A549 (cell line): ENCODE data around the gene RPP21. TPM values are rescaled to one million over a fixed set of nuclear protein-coding genes. Genes with fewer than 3 reads are reported as not detected.

ENCODE experiments used
- ATAC-seq, 2 experiments: fragments of 200-7000 bp in 1 of 2; fragments of >200 bp in 1 of 2; cut with Nextera tagmentation in 1 of 2; cut with Tn5 transposase in 1 of 2; 3 replicates each; pipeline versions ENCODE4 v1.8.0 to v1.9.1; 2018 to 2020; ENCODE audit warnings: mild to moderate bottlenecking in 1 of 2, moderate library complexity in 1 of 2
- CTCF ChIA-PET: fragments of 300-600 bp; sonication (Branson Sonifier 250); formaldehyde crosslinking; extraction: SDS; loops from one replicate; lab custom pipeline; 2021; ENCODE audit warnings: antibody characterized with exemption, inconsistent platforms; lab: Yijun Ruan, JAX
- POLR2A ChIA-PET: fragments of 350-600 bp; formaldehyde crosslinking; extraction: SDS; loops from one replicate; lab custom pipeline; 2021; ENCODE audit warnings: antibody characterized with exemption, inconsistent platforms; lab: Yijun Ruan, JAX
- DNase-seq, 2 experiments: peaks; one replicate each; pipeline versions ENCODE4 v3.0.0 to v3.0.0-alpha.2; 2011 to 2016; ENCODE audit warnings: low read depth in 1 of 2, low spot score in 1 of 2
- FAIRE-seq: peaks from 2 replicates; lab custom pipeline; 2011; peaks lifted over from hg19 to GRCh38; lab: Jason Lieb, UNC
- H3K27ac ChIP-seq, 2 experiments: fragments of >200 bp; sonication (Bioruptor Twin); formaldehyde crosslinking; 3 replicates each; pipeline ENCODE4 v1.5.1; 2016 to 2017
- H3K4me1 ChIP-seq: fragments of >200 bp; sonication (Bioruptor Twin); formaldehyde crosslinking; 3 replicates; pipeline ENCODE4 v1.6.1; 2016
- H3K4me2 ChIP-seq: fragments of >200 bp; sonication (Bioruptor Twin); formaldehyde crosslinking; 3 replicates; pipeline ENCODE4 v1.6.1; 2016
- H3K4me3 ChIP-seq: fragments of >200 bp; sonication (Bioruptor Twin); formaldehyde crosslinking; 3 replicates; pipeline ENCODE4 v1.5.1; 2016
- H3K9me3 ChIP-seq: fragments of >200 bp; sonication (Bioruptor Twin); formaldehyde crosslinking; 3 replicates; pipeline ENCODE4 v1.6.1; 2016
- BHLHE40 ChIP-seq: IDR thresholded peaks from 2 replicates; pipeline ENCODE4 v1.6.1; 2012; ENCODE audit warnings: low read depth, low read length, inconsistent platforms
- CHD2 ChIP-seq: fragments of 150-350 bp; IDR thresholded peaks from 2 replicates; pipeline ENCODE4 v1.6.1; 2014; ENCODE audit warnings: low read length; ENCODE audit not compliant: partially characterized antibody
- CHD4 ChIP-seq: fragments of 200-600 bp; sonication (generic); IDR thresholded peaks from 2 replicates; pipeline ENCODE4 v1.6.1; 2016; ENCODE audit warnings: antibody characterized with exemption, mild to moderate bottlenecking, borderline replicate concordance
- EHMT2 ChIP-seq: fragments of 200-600 bp; sonication (generic); IDR thresholded peaks from 2 replicates; pipeline ENCODE4 v1.6.1; 2016; ENCODE audit warnings: antibody characterized with exemption, low read depth, mild to moderate bottlenecking, moderate library complexity
- FOXS1 ChIP-seq: fragments of 250-450 bp; sonication (Bioruptor Pico); IDR thresholded peaks from 2 replicates; pipeline ENCODE4 v1.5.0; 2020; ENCODE audit warnings: mild to moderate bottlenecking, moderate library complexity
- GATA3 ChIP-seq: IDR thresholded peaks from 2 replicates; pipeline ENCODE4 v1.6.1; 2012; ENCODE audit warnings: borderline replicate concordance
- HEYL ChIP-seq: fragments of 250-450 bp; sonication (Bioruptor Pico); IDR thresholded peaks from 2 replicates; pipeline ENCODE4 v1.8.0; 2021; ENCODE audit warnings: mild to moderate bottlenecking, moderate library complexity
- HOXA7 ChIP-seq: fragments of 250-450 bp; sonication (Bioruptor Pico); IDR thresholded peaks from 2 replicates; pipeline ENCODE4 v1.5.0; 2020; ENCODE audit warnings: mild to moderate bottlenecking, moderate library complexity
- JUNB ChIP-seq: fragments of >200 bp; sonication (Bioruptor Twin); formaldehyde crosslinking; IDR thresholded peaks from 2 replicates; pipeline ENCODE4 v1.6.1; 2016
- MYC ChIP-seq: IDR thresholded peaks from 2 replicates; pipeline ENCODE4 v1.6.1; 2012; ENCODE audit warnings: mild to moderate bottlenecking, inconsistent platforms, low read length, improper control_type of control experiment, borderline replicate concordance
- NFE2L2 ChIP-seq: fragments of 150-350 bp; conservative IDR thresholded peaks from 2 replicates; pipeline ENCODE4 v1.6.1; 2014; ENCODE audit warnings: low read length
- NPAS2 ChIP-seq: fragments of 250-450 bp; sonication (Bioruptor Pico); IDR thresholded peaks from 2 replicates; pipeline ENCODE4 v1.8.0; 2022; ENCODE audit warnings: mild to moderate bottlenecking, moderate library complexity, borderline replicate concordance
- POLR2A ChIP-seq: IDR thresholded peaks from 2 replicates; pipeline ENCODE4 v1.6.1; 2012; ENCODE audit warnings: mild to moderate bottlenecking, low read length
- RAD21 ChIP-seq, 2 experiments: fragments of >200 bp in 1 of 2; sonication (Bioruptor Twin) in 1 of 2; formaldehyde crosslinking in 1 of 2; IDR thresholded peaks in 1 of 2; conservative IDR thresholded peaks in 1 of 2; 2 replicates in 1 of 2; 3 replicates in 1 of 2; pipeline ENCODE4 v1.6.1; 2012 to 2018; ENCODE audit warnings: inconsistent platforms in 1 of 2
- RFX5 ChIP-seq: fragments of 450-650 bp; IDR thresholded peaks from 2 replicates; pipeline ENCODE4 v1.7.1; 2014; ENCODE audit warnings: antibody characterized with exemption, mild to moderate bottlenecking, moderate library complexity
- SMC3 ChIP-seq: fragments of >200 bp; sonication (Bioruptor Twin); formaldehyde crosslinking; IDR thresholded peaks from 3 replicates; pipeline ENCODE4 v1.6.1; 2018; ENCODE audit warnings: inconsistent platforms
- ZC3H11A ChIP-seq: fragments of 450-650 bp; IDR thresholded peaks from 2 replicates; pipeline ENCODE4 v1.6.1; 2014; ENCODE audit warnings: antibody characterized with exemption, mild to moderate bottlenecking
- ZFP36 ChIP-seq: fragments of 450-650 bp; IDR thresholded peaks from 2 replicates; pipeline ENCODE4 v1.6.1; 2014; ENCODE audit warnings: borderline replicate concordance; ENCODE audit not compliant: partially characterized antibody
- ZNF302 ChIP-seq: fragments of 250-450 bp; sonication (Bioruptor Pico); IDR thresholded peaks from 2 replicates; pipeline ENCODE4 v1.9.0; 2021; ENCODE audit warnings: inconsistent platforms, mild to moderate bottlenecking, moderate library complexity
- ZSCAN20 ChIP-seq: fragments of 250-450 bp; sonication (Bioruptor Pico); IDR thresholded peaks from 2 replicates; pipeline ENCODE4 v1.8.0; 2022; ENCODE audit warnings: mild to moderate bottlenecking, moderate library complexity
- WGBS: methylation state at CpG from one replicate; pipeline ENCODE4 v1.1.6; 2017; ENCODE audit errors: missing lambda C conversion rate; 5-methylcytosine and 5-hydroxymethylcytosine counted together
- polyA minus RNA-seq: library from RNA; depleted of rRNA, polyadenylated mRNA; stranded (reverse); fragments of >200 nt; gene quantifications from 2 replicates; pipeline ENCODE4 v1.2.3, GENCODE V29; 2011; rRNA and poly(A)+ RNA removed
- polyA plus RNA-seq, 4 experiments: library from polyadenylated mRNA; depleted of rRNA in 3 of 4; stranded (reverse); fragments of >200 nt; fragmentation: RNase III in 1 of 4; extraction: RNeasy Plus Mini Kit Qiagen cat#74134 plus additional on column Dnase treatment in 1 of 4; gene quantifications; 2 replicates in 3 of 4; 3 replicates in 1 of 4; pipeline ENCODE4 v1.2.3, GENCODE V29; 2011 to 2017
- TF ChIP-seq, protein P1 (sequence below): fragments of 450-650 bp; IDR thresholded peaks from 2 replicates; pipeline ENCODE4 v1.6.1; 2014; ENCODE audit warnings: antibody characterized with exemption
- TF ChIP-seq, protein P2 (sequence below): IDR thresholded peaks from 2 replicates; pipeline ENCODE4 v1.6.1; 2012; ENCODE audit warnings: low read depth, borderline replicate concordance
- TF ChIP-seq, protein P3 (sequence below): fragments of 200-600 bp; sonication (generic); IDR thresholded peaks from 2 replicates; pipeline ENCODE4 v1.6.1; 2016; ENCODE audit warnings: antibody characterized with exemption, mild to moderate bottlenecking, moderate library complexity
- TF ChIP-seq, protein P4 (sequence below): IDR thresholded peaks from 2 replicates; pipeline ENCODE4 v1.6.1; 2012
- TF ChIP-seq, protein P5 (sequence below): fragments of 150-350 bp; IDR thresholded peaks from 2 replicates; pipeline ENCODE4 v1.6.1; 2014; ENCODE audit warnings: low read depth, mild to moderate bottlenecking, low read length
- TF ChIP-seq, protein P6 (sequence below): fragments of >200 bp; sonication (Bioruptor Twin); formaldehyde crosslinking; IDR thresholded peaks from 3 replicates; pipeline ENCODE4 v1.5.1; 2016
- TF ChIP-seq, protein P7 (sequence below): fragments of 250-450 bp; sonication (Bioruptor Pico); IDR thresholded peaks from 2 replicates; pipeline ENCODE4 v1.5.0; 2020; ENCODE audit warnings: low read depth, mild to moderate bottlenecking, moderate library complexity
- TF ChIP-seq, protein P8 (sequence below): fragments of >200 bp; sonication (Bioruptor Twin); formaldehyde crosslinking; IDR thresholded peaks from 2 replicates; pipeline ENCODE4 v1.6.1; 2016

RPP21 gene
- 33.6 and 37.4 TPM in 2 replicates for polyA plus RNA-seq (2011; rRNA removed)
- 170 and 176 TPM in 2 replicates for polyA plus RNA-seq (2012; cell fraction: cytosol; rRNA removed)
- polyA plus RNA-seq (2012; cell fraction: nucleus; rRNA removed), result 162 and 212 TPM in 2 replicates
- polyA plus RNA-seq (2017; fragmentation: RNase III; extraction: RNeasy Plus Mini Kit Qiagen cat#74134 plus additional on column Dnase treatment), result 54.8 to 59.5 TPM (median 58.4 TPM) in 3 replicates
- 6.5 and 11.0 TPM in 2 replicates for polyA minus RNA-seq

DNA sequence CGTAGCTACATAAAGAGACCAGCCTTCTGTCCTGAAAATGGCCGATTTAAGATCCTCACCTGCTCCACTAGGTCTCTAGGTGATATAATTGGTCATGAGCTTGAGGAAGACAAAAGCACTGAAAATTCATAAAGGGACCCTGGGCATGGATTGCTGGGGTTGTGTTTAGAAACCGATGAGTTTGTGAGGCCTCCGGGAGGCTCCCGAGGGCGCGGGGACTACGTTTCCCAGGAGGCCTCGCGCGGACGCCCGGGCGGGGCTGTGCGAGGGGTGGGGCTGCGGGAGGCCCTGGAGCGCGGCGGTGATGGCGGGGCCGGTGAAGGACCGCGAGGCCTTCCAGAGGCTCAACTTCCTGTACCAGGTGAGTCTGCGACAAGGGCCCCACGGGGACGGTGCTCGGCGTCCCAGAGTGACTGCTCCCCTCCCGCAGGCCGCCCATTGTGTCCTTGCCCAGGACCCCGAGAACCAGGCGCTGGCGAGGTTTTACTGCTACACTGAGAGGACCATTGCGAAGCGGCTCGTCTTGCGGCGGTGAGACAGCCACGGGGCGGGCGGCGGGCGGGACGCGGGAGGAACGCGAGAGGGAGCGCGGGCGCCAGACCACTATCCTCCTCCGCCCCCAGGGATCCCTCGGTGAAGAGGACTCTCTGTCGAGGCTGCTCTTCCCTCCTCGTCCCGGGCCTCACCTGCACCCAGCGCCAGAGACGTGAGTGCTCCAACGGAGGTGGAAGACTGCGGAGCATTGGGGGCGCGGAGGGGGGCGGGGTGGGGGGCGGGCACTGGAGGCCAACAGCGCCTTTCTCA lies at the start of gene RPP21:
Gene RPP21 (plus strand): TSS at position 289 of the 804 bp plus-strand sequence. CDS start 16 bp downstream, at position 305.
- 5% methylated on average over 13 of the region's 64 CpGs for WGBS
- DNase-seq (peak; percentile 80 to 83), ATAC-seq (peak; percentile 95 to 99), FAIRE-seq (no peak)
- POLR2A ChIA-PET, result interaction anchor here (0.6 to 1.1 kb wide), 2 partner anchors 18 to 700 kb away, joined by 3 to 5 read pairs; partner anchors contain the start of gene TRIM39
- Histone ChIP-seq H3K4me3 (peak within 1 kb of the TSS; percentile 93), H3K4me2 (peak within 1 kb of the TSS; percentile 85), H3K9me3 (no peaks in the 10 kb centered on the region), H3K4me1 (peaks cover 9% of the 10 kb centered on the region; the same call in 1 of the 3 replicates), H3K27ac (peak within 1 kb of the TSS; percentile 98)
- CTCF ChIA-PET, result interaction anchor here (1.6 kb wide), 1 partner anchor 13 kb away, joined by 7 read pairs; no protein-coding TSS in a partner anchor
- no peak for TF ChIP-seq NFE2L2
- no peak for TF ChIP-seq ZNF302 (CRISPR knock-in tag)
- TF ChIP-seq ZC3H11A, result no peak
- TF ChIP-seq GATA3, result no peak
- TF ChIP-seq FOXS1 (CRISPR knock-in tag), result no peak
- no peak for TF ChIP-seq MYC
- no peak for TF ChIP-seq HEYL (CRISPR knock-in tag)
- TF ChIP-seq, protein P1, sequence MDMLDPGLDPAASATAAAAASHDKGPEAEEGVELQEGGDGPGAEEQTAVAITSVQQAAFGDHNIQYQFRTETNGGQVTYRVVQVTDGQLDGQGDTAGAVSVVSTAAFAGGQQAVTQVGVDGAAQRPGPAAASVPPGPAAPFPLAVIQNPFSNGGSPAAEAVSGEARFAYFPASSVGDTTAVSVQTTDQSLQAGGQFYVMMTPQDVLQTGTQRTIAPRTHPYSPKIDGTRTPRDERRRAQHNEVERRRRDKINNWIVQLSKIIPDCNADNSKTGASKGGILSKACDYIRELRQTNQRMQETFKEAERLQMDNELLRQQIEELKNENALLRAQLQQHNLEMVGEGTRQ, result no peak
- TF ChIP-seq RFX5, result no peak
- TF ChIP-seq, protein P2, sequence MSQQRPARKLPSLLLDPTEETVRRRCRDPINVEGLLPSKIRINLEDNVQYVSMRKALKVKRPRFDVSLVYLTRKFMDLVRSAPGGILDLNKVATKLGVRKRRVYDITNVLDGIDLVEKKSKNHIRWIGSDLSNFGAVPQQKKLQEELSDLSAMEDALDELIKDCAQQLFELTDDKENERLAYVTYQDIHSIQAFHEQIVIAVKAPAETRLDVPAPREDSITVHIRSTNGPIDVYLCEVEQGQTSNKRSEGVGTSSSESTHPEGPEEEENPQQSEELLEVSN, result peak; percentile 44; the same call in 1 of the 2 replicates
- no peak for TF ChIP-seq SMC3
- TF ChIP-seq, protein P3, sequence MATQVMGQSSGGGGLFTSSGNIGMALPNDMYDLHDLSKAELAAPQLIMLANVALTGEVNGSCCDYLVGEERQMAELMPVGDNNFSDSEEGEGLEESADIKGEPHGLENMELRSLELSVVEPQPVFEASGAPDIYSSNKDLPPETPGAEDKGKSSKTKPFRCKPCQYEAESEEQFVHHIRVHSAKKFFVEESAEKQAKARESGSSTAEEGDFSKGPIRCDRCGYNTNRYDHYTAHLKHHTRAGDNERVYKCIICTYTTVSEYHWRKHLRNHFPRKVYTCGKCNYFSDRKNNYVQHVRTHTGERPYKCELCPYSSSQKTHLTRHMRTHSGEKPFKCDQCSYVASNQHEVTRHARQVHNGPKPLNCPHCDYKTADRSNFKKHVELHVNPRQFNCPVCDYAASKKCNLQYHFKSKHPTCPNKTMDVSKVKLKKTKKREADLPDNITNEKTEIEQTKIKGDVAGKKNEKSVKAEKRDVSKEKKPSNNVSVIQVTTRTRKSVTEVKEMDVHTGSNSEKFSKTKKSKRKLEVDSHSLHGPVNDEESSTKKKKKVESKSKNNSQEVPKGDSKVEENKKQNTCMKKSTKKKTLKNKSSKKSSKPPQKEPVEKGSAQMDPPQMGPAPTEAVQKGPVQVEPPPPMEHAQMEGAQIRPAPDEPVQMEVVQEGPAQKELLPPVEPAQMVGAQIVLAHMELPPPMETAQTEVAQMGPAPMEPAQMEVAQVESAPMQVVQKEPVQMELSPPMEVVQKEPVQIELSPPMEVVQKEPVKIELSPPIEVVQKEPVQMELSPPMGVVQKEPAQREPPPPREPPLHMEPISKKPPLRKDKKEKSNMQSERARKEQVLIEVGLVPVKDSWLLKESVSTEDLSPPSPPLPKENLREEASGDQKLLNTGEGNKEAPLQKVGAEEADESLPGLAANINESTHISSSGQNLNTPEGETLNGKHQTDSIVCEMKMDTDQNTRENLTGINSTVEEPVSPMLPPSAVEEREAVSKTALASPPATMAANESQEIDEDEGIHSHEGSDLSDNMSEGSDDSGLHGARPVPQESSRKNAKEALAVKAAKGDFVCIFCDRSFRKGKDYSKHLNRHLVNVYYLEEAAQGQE, result no peak
- no peak for TF ChIP-seq CHD2
- TF ChIP-seq BHLHE40, result no peak
- TF ChIP-seq, protein P4, sequence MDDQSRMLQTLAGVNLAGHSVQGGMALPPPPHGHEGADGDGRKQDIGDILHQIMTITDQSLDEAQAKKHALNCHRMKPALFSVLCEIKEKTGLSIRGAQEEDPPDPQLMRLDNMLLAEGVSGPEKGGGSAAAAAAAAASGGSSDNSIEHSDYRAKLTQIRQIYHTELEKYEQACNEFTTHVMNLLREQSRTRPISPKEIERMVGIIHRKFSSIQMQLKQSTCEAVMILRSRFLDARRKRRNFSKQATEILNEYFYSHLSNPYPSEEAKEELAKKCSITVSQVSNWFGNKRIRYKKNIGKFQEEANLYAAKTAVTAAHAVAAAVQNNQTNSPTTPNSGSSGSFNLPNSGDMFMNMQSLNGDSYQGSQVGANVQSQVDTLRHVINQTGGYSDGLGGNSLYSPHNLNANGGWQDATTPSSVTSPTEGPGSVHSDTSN, result 0 out of 2 replicates have a peak, but pooled peaks have one; percentile 15
- TF ChIP-seq RAD21 (conservative IDR thresholded peaks at IDR 0.05 in 1 of 2, IDR thresholded peaks at IDR 0.05 in 1 of 2), result no peak
- no peak for TF ChIP-seq HOXA7 (CRISPR knock-in tag)
- TF ChIP-seq, protein P5, sequence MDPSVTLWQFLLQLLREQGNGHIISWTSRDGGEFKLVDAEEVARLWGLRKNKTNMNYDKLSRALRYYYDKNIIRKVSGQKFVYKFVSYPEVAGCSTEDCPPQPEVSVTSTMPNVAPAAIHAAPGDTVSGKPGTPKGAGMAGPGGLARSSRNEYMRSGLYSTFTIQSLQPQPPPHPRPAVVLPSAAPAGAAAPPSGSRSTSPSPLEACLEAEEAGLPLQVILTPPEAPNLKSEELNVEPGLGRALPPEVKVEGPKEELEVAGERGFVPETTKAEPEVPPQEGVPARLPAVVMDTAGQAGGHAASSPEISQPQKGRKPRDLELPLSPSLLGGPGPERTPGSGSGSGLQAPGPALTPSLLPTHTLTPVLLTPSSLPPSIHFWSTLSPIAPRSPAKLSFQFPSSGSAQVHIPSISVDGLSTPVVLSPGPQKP, result no peak
- no peak for TF ChIP-seq NPAS2 (CRISPR knock-in tag)
- TF ChIP-seq ZFP36, result no peak
- TF ChIP-seq, protein P6, sequence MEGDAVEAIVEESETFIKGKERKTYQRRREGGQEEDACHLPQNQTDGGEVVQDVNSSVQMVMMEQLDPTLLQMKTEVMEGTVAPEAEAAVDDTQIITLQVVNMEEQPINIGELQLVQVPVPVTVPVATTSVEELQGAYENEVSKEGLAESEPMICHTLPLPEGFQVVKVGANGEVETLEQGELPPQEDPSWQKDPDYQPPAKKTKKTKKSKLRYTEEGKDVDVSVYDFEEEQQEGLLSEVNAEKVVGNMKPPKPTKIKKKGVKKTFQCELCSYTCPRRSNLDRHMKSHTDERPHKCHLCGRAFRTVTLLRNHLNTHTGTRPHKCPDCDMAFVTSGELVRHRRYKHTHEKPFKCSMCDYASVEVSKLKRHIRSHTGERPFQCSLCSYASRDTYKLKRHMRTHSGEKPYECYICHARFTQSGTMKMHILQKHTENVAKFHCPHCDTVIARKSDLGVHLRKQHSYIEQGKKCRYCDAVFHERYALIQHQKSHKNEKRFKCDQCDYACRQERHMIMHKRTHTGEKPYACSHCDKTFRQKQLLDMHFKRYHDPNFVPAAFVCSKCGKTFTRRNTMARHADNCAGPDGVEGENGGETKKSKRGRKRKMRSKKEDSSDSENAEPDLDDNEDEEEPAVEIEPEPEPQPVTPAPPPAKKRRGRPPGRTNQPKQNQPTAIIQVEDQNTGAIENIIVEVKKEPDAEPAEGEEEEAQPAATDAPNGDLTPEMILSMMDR, result no peak
- TF ChIP-seq EHMT2, result no peak
- no peak for TF ChIP-seq CHD4
- no peak for TF ChIP-seq ZSCAN20 (CRISPR knock-in tag)
- TF ChIP-seq POLR2A, result peak; percentile 91
- TF ChIP-seq, protein P7, sequence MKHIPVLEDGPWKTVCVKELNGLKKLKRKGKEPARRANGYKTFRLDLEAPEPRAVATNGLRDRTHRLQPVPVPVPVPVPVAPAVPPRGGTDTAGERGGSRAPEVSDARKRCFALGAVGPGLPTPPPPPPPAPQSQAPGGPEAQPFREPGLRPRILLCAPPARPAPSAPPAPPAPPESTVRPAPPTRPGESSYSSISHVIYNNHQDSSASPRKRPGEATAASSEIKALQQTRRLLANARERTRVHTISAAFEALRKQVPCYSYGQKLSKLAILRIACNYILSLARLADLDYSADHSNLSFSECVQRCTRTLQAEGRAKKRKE (CRISPR knock-in tag), result no peak
- TF ChIP-seq JUNB, result no peak
- TF ChIP-seq, protein P8, sequence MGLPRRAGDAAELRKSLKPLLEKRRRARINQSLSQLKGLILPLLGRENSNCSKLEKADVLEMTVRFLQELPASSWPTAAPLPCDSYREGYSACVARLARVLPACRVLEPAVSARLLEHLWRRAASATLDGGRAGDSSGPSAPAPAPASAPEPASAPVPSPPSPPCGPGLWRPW, result no peak
